Measurements from ENCODE around the gene MKKS. TPM values are rescaled to one million over a fixed set of nuclear protein-coding genes. Genes with fewer than 3 reads are reported as not detected.

The MKKS gene
- total RNA-seq, 1 experiment from 2014 or later, result 10.6 TPM

DNA sequence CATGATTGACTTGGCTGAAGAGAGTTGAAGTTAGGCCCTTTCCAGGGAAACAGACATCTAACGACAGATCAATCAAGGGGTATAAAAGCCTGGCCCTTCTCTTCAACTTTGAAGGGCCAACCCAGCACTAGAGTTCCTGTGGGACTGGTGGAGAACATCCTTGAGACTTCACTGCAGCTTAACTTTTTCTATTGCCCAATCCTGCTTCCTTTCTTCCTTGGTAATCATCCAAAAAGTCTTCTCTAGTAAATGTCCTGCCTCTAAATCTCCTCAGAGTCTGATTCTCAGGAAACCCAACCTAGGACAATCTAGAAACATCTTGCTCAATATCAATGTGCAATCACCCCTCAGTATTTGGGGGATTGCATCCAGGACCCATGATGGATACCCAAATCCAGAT lies 1.9 kb downstream of the MKKS start:
- no peak overlapping the region for H4K91ac ChIP-seq (ENCODE audit: insufficient read length, low read depth, low read length)
- no peak overlapping the region for H2AFZ ChIP-seq (ENCODE audit: low read length)
- no peak overlapping the region for H3K9ac ChIP-seq (ENCODE audit: extremely low read depth, insufficient read length, low read length)
- no peak overlapping the region for H4K8ac ChIP-seq (replicated peaks; ENCODE audit: insufficient read length, low read depth, low read length)
- no peak overlapping the region; the same call in 1 of the 2 replicates for H3K14ac ChIP-seq (ENCODE audit: insufficient read depth, low read length)
- H2BK5ac ChIP-seq (ENCODE audit: insufficient read length, low read length), result no peak overlapping the region
- no CpG with 5 or more reads among the region's 1 CpG for WGBS (ENCODE audit: extremely low coverage, insufficient read length, low lambda C conversion rate)
- H3K27me3 ChIP-seq (ENCODE audit: insufficient read depth, low read length), result no peaks in the 10 kb centered on the region
- no peaks in the 10 kb centered on the region for H3K9me3 ChIP-seq (ENCODE audit: control insufficient read depth, low read depth, low read length)
- H3T11ph ChIP-seq (ENCODE audit: low read length), result no peak overlapping the region
- peaks cover 10% of the 10 kb centered on the region; the same call in 1 of the 2 replicates for H3K79me2 ChIP-seq (ENCODE audit: insufficient read depth, low read length)
- Mint-ChIP-seq H3K4me1 (peaks cover 42 to 47% of the 10 kb centered on the region in 2 experiments), H3K36me3 (ENCODE audit: insufficient read depth in 1 of 3, low read depth in 3 of 3) (peaks cover 3 to 6% (median 3%) of the 10 kb centered on the region in 3 experiments; a peak in 4 of 7 replicates), H3K27me3 (ENCODE audit: low read depth) (no peaks in the 10 kb centered on the region), H3K9me3 (no peaks in the 10 kb centered on the region), H3K4me3 (peak overlapping the region; percentile 51 to 87), H3K27ac (peak overlapping the region in 1 of 3 experiments; percentile 58; a peak in 2 of 7 replicates)
- H2AK5ac ChIP-seq (ENCODE audit: insufficient read length, low read length), result no peak overlapping the region
- H2BK12ac ChIP-seq (ENCODE audit: insufficient read length, low read depth, low read length), result no peak overlapping the region
- H2BK120ac ChIP-seq (ENCODE audit: low read depth, low read length, poor library complexity, severe bottlenecking), result no peak overlapping the region
- no peak overlapping the region for H3K4me2 ChIP-seq (ENCODE audit: insufficient read depth, insufficient read length, low read length)
- no peak overlapping the region for H2BK20ac ChIP-seq (ENCODE audit: low read depth, low read length, poor library complexity, severe bottlenecking)
- H4K5ac ChIP-seq (ENCODE audit: insufficient read length, low read depth, low read length), result no peak overlapping the region
- H3K56ac ChIP-seq (ENCODE audit: insufficient read length, low read depth, low read length), result no peak overlapping the region
- H2BK15ac ChIP-seq (ENCODE audit: low read depth, low read length), result no peak overlapping the region
- H3K4ac ChIP-seq (ENCODE audit: low read depth, low read length), result no peak overlapping the region
- H3K27ac ChIP-seq (ENCODE audit: insufficient read length, low read depth, low read length), result no peak overlapping the region
- peaks cover 3% of the 10 kb centered on the region; the same call in 1 of the 2 replicates for H3K4me1 ChIP-seq (ENCODE audit: insufficient read depth, low read length)
- no peak for TF ChIP-seq CTCF (conservative IDR thresholded peaks at IDR 0.05)
- no peaks in the 10 kb centered on the region for H4K20me1 ChIP-seq (ENCODE audit: control insufficient read depth, insufficient read depth, insufficient read length)
- no peak for DNase-seq
- peaks cover 4% of the 10 kb centered on the region for H3K23me2 ChIP-seq (ENCODE audit: insufficient read length, low read depth, low read length, poor library complexity, severe bottlenecking)
- no peak overlapping the region for H3K23ac ChIP-seq (ENCODE audit: insufficient read length, low read depth, low read length)
- peaks cover 4% of the 10 kb centered on the region for H3K79me1 ChIP-seq (ENCODE audit: insufficient read depth, low read depth, low read length, poor library complexity, severe bottlenecking)
- H3K18ac ChIP-seq (ENCODE audit: insufficient read length, low read depth, low read length), result no peak overlapping the region
